Mucosa of rectum (tissue), 2 donors: ENCODE data around the gene GATA2.

Experiments used
- H3K27ac ChIP-seq, 2 donors: one replicate each; pipeline ENCODE4 v1.7.0; 2013; ENCODE audit warnings: inconsistent platforms in 2 of 2, low read depth in 2 of 2, low read length in 2 of 2
- H3K27me3 ChIP-seq, 2 donors: one replicate each; pipeline ENCODE4 v1.7.0; 2013; ENCODE audit warnings: low read length in 2 of 2; ENCODE audit not compliant: control insufficient read depth in 2 of 2, insufficient read depth in 2 of 2
- H3K36me3 ChIP-seq, 2 donors: one replicate each; pipeline ENCODE4 v1.7.0; 2013; ENCODE audit warnings: low read length in 2 of 2; ENCODE audit not compliant: control insufficient read depth in 2 of 2, insufficient read depth in 2 of 2
- H3K4me1 ChIP-seq, 2 donors: one replicate each; pipeline ENCODE4 v1.7.0; 2013; ENCODE audit warnings: low read length in 2 of 2, mild to moderate bottlenecking in 1 of 2; ENCODE audit not compliant: control insufficient read depth in 2 of 2, insufficient read depth in 2 of 2
- H3K4me3 ChIP-seq, 2 donors: one replicate each; pipeline ENCODE4 v1.7.0; 2013; ENCODE audit warnings: low read length in 2 of 2
- H3K9ac ChIP-seq, 2 donors: one replicate each; pipeline ENCODE4 v1.7.0; 2013; ENCODE audit warnings: low read length in 2 of 2, low read depth in 1 of 2, mild to moderate bottlenecking in 1 of 2
- H3K9me3 ChIP-seq, 2 donors: one replicate each; pipeline ENCODE4 v1.7.0; 2013; ENCODE audit warnings: low read length in 2 of 2; ENCODE audit not compliant: control insufficient read depth in 2 of 2
- donor health status: healthy.
- donor health status: Normal muscosa, but diverticular disease.

Gene GATA2

GRCh38 chr3:128503164-128503651, 10.2 kb upstream of the GATA2 start:
- H3K36me3 ChIP-seq = no peaks in the 10 kb centered on the region
- H3K9me3 ChIP-seq = no peaks in the 10 kb centered on the region
- no peaks in the 10 kb centered on the region for H3K4me1 ChIP-seq
- no peak overlapping the region for H3K27ac ChIP-seq
- no peak overlapping the region for H3K4me3 ChIP-seq
- H3K27me3 ChIP-seq = peaks cover 21 to 33% of the 10 kb centered on the region in 2 donors
- no peak overlapping the region for H3K9ac ChIP-seq

- Histone ChIP-seq H3K4me3 (no peak overlapping the region), H3K27ac (no peak overlapping the region), H3K9ac (no peak overlapping the region), H3K9me3 (no peaks in the 10 kb centered on the region), H3K27me3 (peaks cover 22 to 36% of the 10 kb centered on the region in 2 donors), H3K4me1 (no peaks in the 10 kb centered on the region), H3K36me3 (no peaks in the 10 kb centered on the region)
Observed at GRCh38 chr3:128502712-128503111, 9.7 kb upstream of the GATA2 start.

- H3K27ac ChIP-seq = no peak overlapping the region
- no peak overlapping the region for H3K4me3 ChIP-seq
- peaks cover 0 to 7% of the 10 kb centered on the region in 2 donors for H3K4me1 ChIP-seq
- H3K36me3 ChIP-seq = no peaks in the 10 kb centered on the region
- H3K9me3 ChIP-seq = no peaks in the 10 kb centered on the region
- no peak overlapping the region for H3K9ac ChIP-seq
- peaks cover 32 to 38% of the 10 kb centered on the region in 2 donors for H3K27me3 ChIP-seq
Observed at GRCh38 chr3:128501431-128501830, 8.4 kb upstream of the GATA2 start.

GRCh38 chr3:128500556-128500955, 7.6 kb upstream of the GATA2 start:
- Histone ChIP-seq H3K36me3 (no peaks in the 10 kb centered on the region), H3K9ac (no peak overlapping the region), H3K27ac (no peak overlapping the region), H3K4me1 (peaks cover 0 to 7% of the 10 kb centered on the region in 2 donors), H3K4me3 (no peak overlapping the region), H3K9me3 (no peaks in the 10 kb centered on the region), H3K27me3 (peaks cover 34 to 40% of the 10 kb centered on the region in 2 donors)

DNA sequence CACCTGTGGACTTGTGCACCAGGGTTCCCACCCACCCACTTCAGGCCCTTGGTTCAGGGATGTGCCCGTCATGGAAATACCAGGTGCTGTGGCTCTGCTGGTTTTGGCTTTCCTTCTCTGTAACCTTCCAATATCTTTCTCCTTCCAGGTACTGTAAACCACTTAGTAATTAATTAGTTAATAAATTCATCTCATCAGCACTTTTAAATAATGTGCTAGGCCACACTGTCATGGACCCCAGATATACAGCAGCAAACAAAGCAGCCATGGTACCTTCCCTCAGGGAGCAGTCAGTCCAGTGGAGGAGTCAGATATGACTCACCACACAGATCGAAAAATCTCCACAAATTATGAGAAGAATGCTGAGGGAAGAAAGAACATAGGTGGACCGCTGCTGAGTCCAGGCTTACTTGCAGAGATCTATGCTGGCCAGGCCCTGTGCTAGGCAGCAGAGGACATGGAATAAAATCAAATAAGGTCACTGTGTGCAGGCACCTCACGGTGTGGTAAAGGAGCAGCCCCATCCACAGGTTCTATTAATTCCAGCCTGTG, 6.8 kb upstream of the GATA2 start:
- no peak overlapping the region for H3K4me3 ChIP-seq
- peaks cover 42 to 47% of the 10 kb centered on the region in 2 donors for H3K27me3 ChIP-seq
- no peaks in the 10 kb centered on the region for H3K9me3 ChIP-seq

DNA sequence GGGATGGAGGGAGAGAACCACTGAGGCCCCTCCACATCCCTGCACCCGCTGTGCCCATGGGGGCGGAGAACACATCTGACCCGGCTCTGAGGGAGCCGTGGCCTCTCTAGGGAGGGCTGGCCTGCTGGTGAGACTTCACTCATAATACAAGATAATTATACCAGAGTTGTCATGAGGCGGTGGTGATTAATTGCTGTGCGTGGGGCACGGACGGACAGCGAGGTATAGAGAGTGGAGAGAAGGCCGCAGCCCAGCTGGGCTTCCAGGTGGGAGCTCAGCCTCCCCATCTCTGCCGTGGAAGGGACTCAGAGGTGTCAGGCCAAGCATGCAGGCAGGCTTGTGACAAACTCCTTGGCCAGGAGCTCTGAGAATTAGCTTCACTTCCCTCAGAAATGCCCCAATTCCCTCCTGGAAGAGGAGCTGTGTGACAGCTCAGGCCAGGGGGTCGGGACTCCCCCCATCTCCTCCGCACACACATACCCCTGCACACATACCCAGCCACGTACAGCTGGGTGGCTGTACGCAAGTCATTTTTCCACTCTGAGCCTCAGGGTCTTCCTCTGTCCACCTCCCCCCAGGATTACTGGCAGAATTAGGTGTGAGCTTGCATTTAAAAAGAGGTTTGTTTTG, 6.0 kb upstream of the GATA2 start:
- Histone ChIP-seq H3K4me3 (no peak overlapping the region), H3K4me1 (peaks cover 0 to 7% of the 10 kb centered on the region in 2 donors), H3K27me3 (peaks cover 50 to 55% of the 10 kb centered on the region in 2 donors), H3K9ac (no peak overlapping the region), H3K36me3 (no peaks in the 10 kb centered on the region), H3K9me3 (no peaks in the 10 kb centered on the region), H3K27ac (no peak overlapping the region)

More for the DNA sequence above, 6.8 kb upstream of the GATA2 start:
- no peak overlapping the region for H3K27ac ChIP-seq
- peaks cover 0 to 7% of the 10 kb centered on the region in 2 donors for H3K4me1 ChIP-seq
- no peaks in the 10 kb centered on the region for H3K36me3 ChIP-seq
- no peak overlapping the region for H3K9ac ChIP-seq

DNA sequence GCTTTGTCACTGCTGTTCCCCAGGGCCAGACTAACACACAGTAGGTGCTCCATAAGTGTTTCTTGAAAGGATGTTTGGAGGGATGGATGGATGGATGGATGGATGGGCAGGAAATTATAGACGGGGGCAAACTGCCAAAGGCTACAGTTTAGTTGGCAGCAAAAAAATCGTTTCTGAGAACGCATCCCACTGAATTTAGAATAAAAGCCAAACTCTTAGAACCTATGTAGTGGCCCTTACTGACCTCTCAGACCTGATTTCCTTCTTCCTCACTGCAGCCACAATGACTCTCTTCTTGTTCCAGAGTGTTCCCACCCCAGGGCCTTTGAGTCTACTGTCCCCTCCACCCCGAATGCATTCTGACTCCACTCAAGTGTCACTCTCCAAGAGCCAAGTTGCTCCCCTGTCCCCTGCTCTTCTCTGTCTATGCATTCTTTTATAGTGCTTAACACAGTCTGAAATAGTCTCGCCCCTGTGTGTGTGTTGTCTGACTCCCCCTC, 5.2 kb upstream of the GATA2 start:
- Histone ChIP-seq H3K4me3 (no peak overlapping the region), H3K36me3 (no peaks in the 10 kb centered on the region), H3K4me1 (peaks cover 0 to 7% of the 10 kb centered on the region in 2 donors), H3K27ac (no peak overlapping the region), H3K27me3 (peaks cover 58 to 63% of the 10 kb centered on the region in 2 donors), H3K9me3 (no peaks in the 10 kb centered on the region), H3K9ac (no peak overlapping the region)

- H3K9me3 ChIP-seq = no peaks in the 10 kb centered on the region
- no peak overlapping the region for H3K9ac ChIP-seq
- H3K27me3 ChIP-seq = peaks cover 59 to 63% of the 10 kb centered on the region in 2 donors
- H3K4me1 ChIP-seq = peaks cover 0 to 7% of the 10 kb centered on the region in 2 donors
- H3K27ac ChIP-seq = no peak overlapping the region
- no peaks in the 10 kb centered on the region for H3K36me3 ChIP-seq
- H3K4me3 ChIP-seq = peak overlapping the region; percentile 50 to 62
Observed at GRCh38 chr3:128497305-128498126, 4.5 kb upstream of the GATA2 start.

DNA sequence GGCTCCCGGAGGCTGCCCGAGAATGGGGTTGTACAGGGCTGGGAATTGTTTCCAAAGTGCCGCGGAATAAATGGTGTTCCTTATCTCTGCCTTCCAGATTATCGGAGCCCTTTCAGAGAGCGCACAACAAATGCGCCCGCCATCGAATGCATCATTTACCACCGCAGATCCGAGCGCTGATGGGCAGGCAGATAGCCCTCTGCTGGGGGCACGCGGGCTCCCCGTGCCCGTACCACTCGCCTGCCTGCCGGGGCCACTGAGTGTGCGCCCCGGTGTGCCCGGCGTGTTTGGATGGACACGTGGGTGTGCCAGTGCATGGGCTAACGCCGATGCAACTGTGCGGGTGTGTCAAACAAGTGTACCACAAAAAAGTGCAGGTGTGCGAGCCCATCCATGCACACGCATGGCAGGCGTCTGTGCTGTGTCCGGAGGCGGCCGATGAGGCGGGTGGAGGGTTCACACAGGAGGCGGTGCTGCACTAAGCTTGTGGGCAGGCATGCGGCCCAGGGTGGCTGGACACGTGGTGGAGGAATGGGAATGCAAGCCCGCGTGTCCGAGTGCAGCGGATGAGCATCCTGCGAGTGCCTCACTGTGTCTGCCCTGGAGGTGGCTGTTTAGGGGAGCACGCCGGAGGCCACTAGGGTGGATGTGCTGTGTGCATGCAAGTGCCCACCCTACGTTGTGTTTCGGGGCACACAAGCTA, 3.8 kb upstream of the GATA2 start:
- Histone ChIP-seq H3K9me3 (no peaks in the 10 kb centered on the region), H3K9ac (no peak overlapping the region), H3K27me3 (peaks cover 61 to 67% of the 10 kb centered on the region in 2 donors), H3K4me1 (peaks cover 0 to 7% of the 10 kb centered on the region in 2 donors), H3K36me3 (no peaks in the 10 kb centered on the region), H3K27ac (no peak overlapping the region), H3K4me3 (peak overlapping the region in 1 of 2 donors; percentile 50)
